DND-41 (cell line): ENCODE results near the gene FAT3.

Experiments used
- CTCF ChIP-seq: IDR thresholded peaks from 2 replicates; pipeline ENCODE4 v1.5.1; 2012; ENCODE audit warnings: borderline replicate concordance, low read length, moderate library complexity, mild to moderate bottlenecking; ENCODE audit not compliant: poor library complexity, severe bottlenecking; ENCODE audit errors: extremely low read depth
- EZH2 ChIP-seq: IDR thresholded peaks from 3 replicates; pipeline ENCODE4 v1.6.1; 2012; ENCODE audit warnings: borderline replicate concordance, low read depth, mild to moderate bottlenecking, moderate library complexity, low read length, inconsistent platforms; ENCODE audit not compliant: severe bottlenecking

- TF ChIP-seq CTCF, result no peak
- no peak for TF ChIP-seq EZH2
Observed at GRCh38 chr11:92219476-92219875, 5.1 kb upstream of the FAT3 start.
